ENCODE results near the gene RASAL3.
"Not testable (repeated sequence)": the region's sequence is repeated elsewhere in the genome, so short reads cannot be mapped to it uniquely, and the experiment has no call there.

RASAL3 gene

GRCh38 chr19:15464394-15465385 lies at the start of gene RASAL3:
RASAL3 (minus strand) TSS chr19:15464544; CDS start chr19:15464358, 186 bp downstream.
- ATAC-seq: peak; percentile 68
- peak; percentile 76 for DNase-seq

GRCh38 chr19:15511671-15512424 lies 47.5 kb upstream of the RASAL3 start:
- ATAC-seq (no peak), DNase-seq (no peak)

- DNase-seq: peak; percentile 36
- ATAC-seq: peak; percentile 34
Observed at GRCh38 chr19:15508035-15508710, 43.8 kb upstream of the RASAL3 start, which contains the start of gene CYP4F22. CYP4F22 (plus strand) TSS chr19:15508525; CDS start chr19:15525337, 16,812 bp downstream.

- DNase-seq (no peak), ATAC-seq (no peak)
Observed at GRCh38 chr19:15507068-15508034, 43.0 kb upstream of the RASAL3 start.

- DNase-seq (no peak), ATAC-seq (no peak)
Observed at GRCh38 chr19:15506074-15506571, 41.8 kb upstream of the RASAL3 start.

- DNase-seq (no peak), ATAC-seq (no peak)
Observed at GRCh38 chr19:15502264-15502663, 37.9 kb upstream of the RASAL3 start.

GRCh38 chr19:15501596-15501995 lies 37.3 kb upstream of the RASAL3 start:
- DNase-seq (no peak), ATAC-seq (no peak)

- ATAC-seq: no peak
Observed at GRCh38 chr19:15498910-15499309, 34.6 kb upstream of the RASAL3 start.

GRCh38 chr19:15498156-15498858 lies 34.0 kb upstream of the RASAL3 start:
- ATAC-seq (no peak), DNase-seq (no peak)

More at GRCh38 chr19:15498910-15499309, 34.6 kb upstream of the RASAL3 start:
- no peak for DNase-seq

- ATAC-seq (no peak), DNase-seq (no peak)
Observed at GRCh38 chr19:15495151-15495550, 30.8 kb upstream of the RASAL3 start.

- DNase-seq: no peak
- no peak for ATAC-seq
Observed at GRCh38 chr19:15488489-15489226, 24.3 kb upstream of the RASAL3 start.

GRCh38 chr19:15487038-15487437 lies 22.7 kb upstream of the RASAL3 start:
- ATAC-seq: no peak
- no peak for DNase-seq

GRCh38 chr19:15485768-15486167 lies 21.4 kb upstream of the RASAL3 start:
- ATAC-seq: not testable (repeated sequence)

GRCh38 chr19:15480996-15481395 lies 16.7 kb upstream of the RASAL3 start:
- not testable (repeated sequence) for DNase-seq, ATAC-seq

More at GRCh38 chr19:15485768-15486167, 21.4 kb upstream of the RASAL3 start:
- not testable (repeated sequence) for DNase-seq

- DNase-seq (no peak), ATAC-seq (peak; percentile 30)
Observed at GRCh38 chr19:15479391-15480345, 15.3 kb upstream of the RASAL3 start, which contains the start of gene PGLYRP2. PGLYRP2 (minus strand) TSS chr19:15479501; CDS start chr19:15479371, 130 bp downstream.

GRCh38 chr19:15476325-15476724 lies 12.0 kb upstream of the RASAL3 start:
- DNase-seq (no peak), ATAC-seq (no peak)

- no peak for DNase-seq
- ATAC-seq: no peak
Observed at GRCh38 chr19:15475611-15476010, 11.3 kb upstream of the RASAL3 start.

- no peak for DNase-seq
- ATAC-seq: no peak
Observed at GRCh38 chr19:15475169-15475568, 10.8 kb upstream of the RASAL3 start.
